Endothelial cell of umbilical vein (primary cell): ENCODE measurements around the gene NUAK1. TPM values are rescaled to one million over a fixed set of nuclear protein-coding genes. Genes with fewer than 3 reads are reported as not detected.

Experiments
- BruUV-seq: library from RNA; stranded (reverse); fragments of 400-500 nt; replicated peaks from 2 replicates; lab custom pipeline; 2021; lab: Mats Ljungman, UMichigan
- CTCF ChIA-PET: fragments of 300-600, 350-600 bp; sonication (Branson Sonifier 250); formaldehyde crosslinking; loops from one replicate; lab custom pipeline; 2021; ENCODE audit warnings: antibody characterized with exemption, inconsistent platforms; lab: Charles Lee
- POLR2A ChIA-PET: fragments of 300-600, 350-600 bp; sonication (Branson Sonifier 250); formaldehyde crosslinking; loops from one replicate; lab custom pipeline; 2021; ENCODE audit warnings: antibody characterized with exemption, inconsistent platforms; lab: Charles Lee
- DNase-seq: peaks from one replicate; pipeline ENCODE4 v3.0.0-alpha.2; 2011; ENCODE audit warnings: low read depth, low spot score
- FAIRE-seq: peaks from 2 replicates; lab custom pipeline; 2011; peaks lifted over from hg19 to GRCh38; lab: Jason Lieb, UNC
- H2AFZ ChIP-seq: 2 replicates; pipeline ENCODE4 v1.6.0; 2012; ENCODE audit warnings: low read depth, low read length, control low read depth, inconsistent platforms
- H3K27ac ChIP-seq: 2 replicates; pipeline ENCODE4 v1.5.1; 2011; ENCODE audit warnings: low read depth, mild to moderate bottlenecking, control low read depth, low read length, moderate library complexity; ENCODE audit not compliant: insufficient read depth
- H3K27me3 ChIP-seq, 2 experiments: 2 replicates each; pipeline versions ENCODE4 v1.6.0 to v1.6.1; 2011; ENCODE audit warnings: low read length in 2 of 2, mixed read lengths in 1 of 2; ENCODE audit not compliant: control insufficient read depth in 2 of 2, insufficient read depth in 2 of 2
- H3K36me3 ChIP-seq, 2 experiments: 2 replicates in 1 of 2; 3 replicates in 1 of 2; pipeline ENCODE4 v1.5.1; 2011; ENCODE audit warnings: low read length in 2 of 2, mild to moderate bottlenecking in 1 of 2, moderate library complexity in 1 of 2; ENCODE audit not compliant: control insufficient read depth in 2 of 2, insufficient read depth in 2 of 2; ENCODE audit errors: extremely low read depth in 1 of 2
- H3K4me1 ChIP-seq: 3 replicates; pipeline ENCODE4 v1.5.1; 2011; ENCODE audit warnings: mild to moderate bottlenecking, low read length; ENCODE audit not compliant: control insufficient read depth, insufficient read depth; ENCODE audit errors: extremely low read depth
- H3K4me2 ChIP-seq: 2 replicates; pipeline ENCODE4 v1.6.1; 2011; ENCODE audit warnings: low read length, control low read depth, mixed read lengths; ENCODE audit not compliant: insufficient read depth
- H3K4me3 ChIP-seq, 3 experiments: fragments of 200-600 bp in 1 of 3; sonication (generic), shearing (Covaris generic) in 1 of 3; replicated peaks in 1 of 3; 2 replicates each; pipeline ENCODE4 v1.5.1; 2011 to 2016; ENCODE audit warnings: control low read depth in 3 of 3, low read length in 3 of 3, mild to moderate bottlenecking in 2 of 3, inconsistent platforms in 1 of 3, low read depth in 1 of 3, moderate library complexity in 1 of 3; ENCODE audit not compliant: insufficient read depth in 1 of 3
- H3K79me2 ChIP-seq: 2 replicates; pipeline ENCODE4 v1.6.0; 2012; ENCODE audit warnings: low read length, inconsistent platforms; ENCODE audit not compliant: control insufficient read depth, insufficient read depth
- H3K9ac ChIP-seq: replicated peaks from 2 replicates; pipeline ENCODE3; 2011; ENCODE audit warnings: low read length, control low read depth; ENCODE audit not compliant: insufficient read depth; ENCODE audit errors: extremely low read depth
- H3K9me1 ChIP-seq: replicated peaks from 3 replicates; pipeline ENCODE4 v1.6.0; 2011; ENCODE audit warnings: mild to moderate bottlenecking, low read length; ENCODE audit not compliant: control insufficient read depth, insufficient read depth; ENCODE audit errors: extremely low read depth
- H3K9me3 ChIP-seq: replicated peaks from 2 replicates; pipeline ENCODE4 v1.5.1; 2012; ENCODE audit warnings: low read length, inconsistent platforms; ENCODE audit not compliant: control insufficient read depth, insufficient read depth
- H4K20me1 ChIP-seq: replicated peaks from 2 replicates; pipeline ENCODE3; 2011; ENCODE audit warnings: mild to moderate bottlenecking, low read length; ENCODE audit not compliant: control insufficient read depth, insufficient read depth; ENCODE audit errors: extremely low read depth
- EZH2 ChIP-seq: IDR thresholded peaks from 2 replicates; pipeline ENCODE4 v1.6.1; 2012; ENCODE audit warnings: borderline replicate concordance, low read depth, mild to moderate bottlenecking, moderate library complexity, low read length, inconsistent platforms; ENCODE audit not compliant: severe bottlenecking
- FOS ChIP-seq: IDR thresholded peaks from 2 replicates; pipeline ENCODE4 v1.6.1; 2011; ENCODE audit warnings: mild to moderate bottlenecking, low read length, moderate library complexity, borderline replicate concordance; ENCODE audit not compliant: insufficient read depth
- GATA2 ChIP-seq: IDR thresholded peaks from 2 replicates; pipeline ENCODE4 v1.7.0; 2011; ENCODE audit warnings: low read depth, mild to moderate bottlenecking, moderate library complexity, mixed read lengths, low read length; ENCODE audit not compliant: insufficient read length, insufficient read depth
- JUN ChIP-seq: IDR thresholded peaks from 2 replicates; pipeline ENCODE4 v1.6.1; 2011; ENCODE audit warnings: borderline replicate concordance, low read depth; ENCODE audit not compliant: insufficient read length, insufficient read depth
- MYC ChIP-seq: IDR thresholded peaks from one replicate; pipeline ENCODE4 v1.6.1; 2011; ENCODE audit warnings: mild to moderate bottlenecking, low read depth, low read length
- POLR2A ChIP-seq: IDR thresholded peaks from 2 replicates; pipeline ENCODE4 v1.6.1; 2012; ENCODE audit warnings: low read depth, mild to moderate bottlenecking, control low read depth, low read length
- POLR2AphosphoS5 ChIP-seq: IDR thresholded peaks from 2 replicates; pipeline ENCODE4 v1.6.1; 2012; ENCODE audit warnings: low read depth, mild to moderate bottlenecking, control low read depth, low read length, moderate library complexity; ENCODE audit not compliant: insufficient read depth
- dilution Hi-C: fragments of 300-500 bp; cut with MboI; formaldehyde crosslinking; loops from one replicate; pipeline ENCODE4 v1.15.0; 2019; ENCODE audit warnings: low sequenced_read_pairs; ENCODE audit not compliant: extremely low pct_ligation_motif_present
- intact Hi-C: fragments of 100-400 bp; cut with micrococcal nuclease; formaldehyde crosslinking; loops from one replicate; pipeline ENCODE4 v1.10.0; 2022
- polyA plus RNA-seq, 4 experiments: library from polyadenylated mRNA; depleted of rRNA in 3 of 4; stranded (reverse) in 3 of 4; unstranded in 1 of 4; fragments of >200 nt; gene quantifications; 2 replicates each; pipeline versions ENCODE4 v1.2.1 to v1.2.3, GENCODE V29; 2011 to 2012; ENCODE audit warnings: missing spikeins in 1 of 4
- total RNA-seq: library from RNA; stranded (reverse); gene quantifications from 2 replicates; pipeline ENCODE4 v1.2.3, GENCODE V29; 2021
- TF ChIP-seq, protein P1 (sequence below), 2 donors: IDR thresholded peaks; 1 replicate in 1 of 2; 2 replicates in 1 of 2; pipeline ENCODE4 v1.5.1; 2011; ENCODE audit warnings: low read length in 2 of 2, mild to moderate bottlenecking in 2 of 2, moderate library complexity in 2 of 2, control low read depth in 1 of 2, inconsistent platforms in 1 of 2, low read depth in 1 of 2; ENCODE audit not compliant: insufficient read depth in 1 of 2; ENCODE audit errors: extremely low read depth in 1 of 2
- TF ChIP-seq, protein P2 (sequence below): IDR thresholded peaks from 2 replicates; pipeline ENCODE4 v1.6.1; 2011; ENCODE audit not compliant: insufficient read depth, insufficient read length

NUAK1 gene
- total and polyA plus RNA-seq, 2 donors (not counting 3 experiments of a cell fraction or from before 2014, with no cell fraction given), result 34.2 to 39.7 TPM

- H3K27ac ChIP-seq, result no peak overlapping the region
- ChIA-PET POLR2A (no interaction called here), CTCF (interaction anchor here (1.1 to 1.2 kb wide), 2 partner anchors 12 to 13 kb away, joined by 3 to 4 read pairs; no protein-coding TSS in a partner anchor)
- no peak overlapping the region for H3K4me2 ChIP-seq
- H3K4me3 ChIP-seq, result no peak overlapping the region
- peaks cover 27% of the 10 kb centered on the region for H3K79me2 ChIP-seq
- no peak overlapping the region for H3K9ac ChIP-seq
- no peaks in the 10 kb centered on the region for H3K9me1 ChIP-seq
- FAIRE-seq (no peak), DNase-seq (no peak)
- dilution Hi-C loops, result no loop called here
- no peak overlapping the region for H2AFZ ChIP-seq
- H4K20me1 ChIP-seq, result peaks cover 11% of the 10 kb centered on the region
- intact Hi-C loops, result no loop called here
- TF ChIP-seq JUN (no peak), POLR2A (no peak), EZH2 (no peak), GATA2 (no peak), MYC (no peak), FOS (no peak), POLR2AphosphoS5 (no peak)
- TF ChIP-seq, protein P1, sequence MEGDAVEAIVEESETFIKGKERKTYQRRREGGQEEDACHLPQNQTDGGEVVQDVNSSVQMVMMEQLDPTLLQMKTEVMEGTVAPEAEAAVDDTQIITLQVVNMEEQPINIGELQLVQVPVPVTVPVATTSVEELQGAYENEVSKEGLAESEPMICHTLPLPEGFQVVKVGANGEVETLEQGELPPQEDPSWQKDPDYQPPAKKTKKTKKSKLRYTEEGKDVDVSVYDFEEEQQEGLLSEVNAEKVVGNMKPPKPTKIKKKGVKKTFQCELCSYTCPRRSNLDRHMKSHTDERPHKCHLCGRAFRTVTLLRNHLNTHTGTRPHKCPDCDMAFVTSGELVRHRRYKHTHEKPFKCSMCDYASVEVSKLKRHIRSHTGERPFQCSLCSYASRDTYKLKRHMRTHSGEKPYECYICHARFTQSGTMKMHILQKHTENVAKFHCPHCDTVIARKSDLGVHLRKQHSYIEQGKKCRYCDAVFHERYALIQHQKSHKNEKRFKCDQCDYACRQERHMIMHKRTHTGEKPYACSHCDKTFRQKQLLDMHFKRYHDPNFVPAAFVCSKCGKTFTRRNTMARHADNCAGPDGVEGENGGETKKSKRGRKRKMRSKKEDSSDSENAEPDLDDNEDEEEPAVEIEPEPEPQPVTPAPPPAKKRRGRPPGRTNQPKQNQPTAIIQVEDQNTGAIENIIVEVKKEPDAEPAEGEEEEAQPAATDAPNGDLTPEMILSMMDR (IDR thresholded peaks at IDR 0.05; ENCODE audit: extremely low read depth in 1 of 2, insufficient read depth in 1 of 2, low read depth in 1 of 2, low read length in 2 of 2), result no peak
- TF ChIP-seq, protein P2, sequence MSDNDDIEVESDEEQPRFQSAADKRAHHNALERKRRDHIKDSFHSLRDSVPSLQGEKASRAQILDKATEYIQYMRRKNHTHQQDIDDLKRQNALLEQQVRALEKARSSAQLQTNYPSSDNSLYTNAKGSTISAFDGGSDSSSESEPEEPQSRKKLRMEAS, result no peak
- H3K36me3 ChIP-seq, result peaks cover 2 to 3% of the 10 kb centered on the region in 2 experiments
- no TSS peak for BruUV-seq
- H3K4me1 ChIP-seq, result no peaks in the 10 kb centered on the region
- H3K27me3 ChIP-seq, result no peaks in the 10 kb centered on the region
- H3K9me3 ChIP-seq, result no peaks in the 10 kb centered on the region
Measured at GRCh38 chr12:106122004-106122403, 16.8 kb downstream of the NUAK1 start.
